B cell (primary cell): ENCODE measurements around the gene CNTN4. TPM values are rescaled to one million over a fixed set of nuclear protein-coding genes. Genes with fewer than 3 reads are reported as not detected.

Experiments
- ATAC-seq: fragments of 200-7000 bp; cut with Tn5 transposase; one replicate; pipeline ENCODE4 v1.10.0; 2021; ENCODE audit warnings: low read depth, mild to moderate bottlenecking, moderate number of reproducible peaks, moderate library complexity
- CTCF ChIA-PET: fragments of 350-600 bp; sonication (Branson Sonifier 250); formaldehyde crosslinking; loops from one replicate; lab custom pipeline; 2021; ENCODE audit warnings: antibody characterized with exemption, inconsistent platforms; lab: Charles Lee
- POLR2A ChIA-PET: fragments of 350-600 bp; sonication (Branson Sonifier 250); formaldehyde crosslinking; loops from one replicate; lab custom pipeline; 2021; ENCODE audit warnings: antibody characterized with exemption; lab: Charles Lee
- DNase-seq: peaks from one replicate; pipeline ENCODE4 v3.0.0; 2013
- H2AFZ ChIP-seq: 2 replicates; pipeline ENCODE4 v1.6.1; 2012; ENCODE audit warnings: mild to moderate bottlenecking, low read depth, low read length; ENCODE audit not compliant: insufficient read depth, poor library complexity, severe bottlenecking
- H3K27ac ChIP-seq, 2 donors: 1 replicate in 1 of 2; 2 replicates in 1 of 2; pipeline ENCODE4 v1.5.1; 2012 to 2013; ENCODE audit warnings: low read length in 2 of 2, mild to moderate bottlenecking in 2 of 2, moderate library complexity in 1 of 2
- H3K27me3 ChIP-seq, 4 experiments: fragments of 200-600 bp in 1 of 4; sonication (generic) in 1 of 4; replicated peaks in 1 of 4; 1 replicate in 2 of 4; 2 replicates in 2 of 4; pipeline versions ENCODE4 v1.6.1 to v1.7.0; 2013 to 2016; ENCODE audit warnings: low read length in 3 of 4, mild to moderate bottlenecking in 2 of 4, mixed read lengths in 1 of 4, moderate library complexity in 1 of 4; ENCODE audit not compliant: insufficient read depth in 4 of 4, control insufficient read depth in 3 of 4; ENCODE audit errors: control extremely low read depth in 1 of 4
- H3K36me3 ChIP-seq, 2 experiments: replicated peaks in 1 of 2; 1 replicate in 1 of 2; 2 replicates in 1 of 2; pipeline versions ENCODE4 v1.6.1 to v1.7.1; 2013; ENCODE audit warnings: low read length in 1 of 2; ENCODE audit not compliant: insufficient read depth in 2 of 2, control insufficient read depth in 1 of 2; ENCODE audit errors: control extremely low read depth in 1 of 2, extremely low read depth in 1 of 2
- H3K4me1 ChIP-seq, 2 donors: fragments of 200-600 bp in 1 of 2; sonication (generic) in 1 of 2; 1 replicate in 1 of 2; 2 replicates in 1 of 2; pipeline versions ENCODE4 v1.5.1 to v1.6.1; 2013 to 2017; ENCODE audit warnings: low read length in 2 of 2; ENCODE audit not compliant: control insufficient read depth in 2 of 2, insufficient read depth in 2 of 2
- H3K4me2 ChIP-seq: replicated peaks from 2 replicates; pipeline ENCODE3; 2012; ENCODE audit warnings: mild to moderate bottlenecking, low read depth, low read length; ENCODE audit not compliant: poor library complexity, severe bottlenecking
- H3K4me3 ChIP-seq, 5 experiments: fragments of 200-600 bp in 1 of 5; sonication (generic) in 1 of 5; 1 replicate in 3 of 5; 2 replicates in 2 of 5; pipeline versions ENCODE4 v1.5.1 to v1.7.0; 2011 to 2016; ENCODE audit warnings: low read length in 4 of 5, mild to moderate bottlenecking in 4 of 5, low read depth in 2 of 5, control low read depth in 1 of 5, moderate library complexity in 1 of 5; ENCODE audit not compliant: insufficient read depth in 1 of 5; ENCODE audit errors: control extremely low read depth in 1 of 5, extremely low read depth in 1 of 5
- H3K79me2 ChIP-seq: fragments of 200-600 bp; sonication (generic); one replicate; pipeline ENCODE4 v1.6.0; 2016; ENCODE audit warnings: low read length; ENCODE audit not compliant: control insufficient read depth, insufficient read depth
- H3K9ac ChIP-seq: fragments of 200-600 bp; sonication (generic); 2 replicates; pipeline ENCODE4 v1.6.1; 2017; ENCODE audit warnings: mild to moderate bottlenecking, low read length, moderate library complexity
- H3K9me3 ChIP-seq, 3 donors: one replicate each; pipeline versions ENCODE4 v1.6.1 to v1.7.1; 2013; ENCODE audit warnings: low read length in 2 of 3; ENCODE audit not compliant: control insufficient read depth in 2 of 3, insufficient read depth in 1 of 3; ENCODE audit errors: control extremely low read depth in 1 of 3
- H4K20me1 ChIP-seq: 2 replicates; pipeline ENCODE4 v1.6.0; 2012; ENCODE audit warnings: mild to moderate bottlenecking, low read length; ENCODE audit not compliant: insufficient read depth, control insufficient read depth, poor library complexity, severe bottlenecking
- H3K27ac Mint-ChIP-seq: one replicate; pipeline ENCODE4 v1.8.0; 2021; ENCODE audit warnings: mixed read lengths
- H3K27me3 Mint-ChIP-seq: one replicate; pipeline ENCODE4 v1.8.0; 2021; ENCODE audit warnings: mixed read lengths
- H3K4me1 Mint-ChIP-seq: one replicate; pipeline ENCODE4 v1.8.0; 2021; ENCODE audit warnings: mixed read lengths
- H3K4me3 Mint-ChIP-seq: one replicate; pipeline ENCODE4 v1.8.0; 2021; ENCODE audit warnings: mixed read lengths
- H3K9me3 Mint-ChIP-seq: one replicate; pipeline ENCODE4 v1.8.0; 2022; ENCODE audit warnings: mixed read lengths; ENCODE audit not compliant: insufficient read depth
- CTCF ChIP-seq: fragments of 200-600 bp; IDR thresholded peaks from one replicate; pipeline ENCODE4 v1.8.0; 2022; ENCODE audit warnings: antibody characterized with exemption, mild to moderate bottlenecking
- EZH2 ChIP-seq: IDR thresholded peaks from 2 replicates; pipeline ENCODE4 v1.6.1; 2012; ENCODE audit warnings: borderline replicate concordance, low read depth, mild to moderate bottlenecking, moderate library complexity, low read length; ENCODE audit not compliant: insufficient read depth, poor library complexity, severe bottlenecking
- WGBS: methylation state at CpG from one replicate; pipeline ENCODE4 v1.1.5; 2013; ENCODE audit warnings: missing lambda C conversion rate; ENCODE audit not compliant: insufficient coverage; 5-methylcytosine and 5-hydroxymethylcytosine counted together
- intact Hi-C: fragments of 100-400 bp; cut with micrococcal nuclease; formaldehyde crosslinking; loops from one replicate; pipeline ENCODE4 v1.10.0; 2022
- polyA plus RNA-seq: library from polyadenylated mRNA; depleted of rRNA; stranded (reverse); fragments of >200 nt; gene quantifications from 2 replicates; pipeline ENCODE4 v1.2.3, GENCODE V29; 2012
- total RNA-seq, 2 donors: library from RNA; stranded (reverse); fragments of 120-200 nt in 1 of 2; gene quantifications; 1 replicate in 1 of 2; 2 replicates in 1 of 2; pipeline versions ENCODE4 v1.2.3 to v1.2.4, GENCODE V29; 2013 to 2022

The CNTN4 gene
- total and polyA plus RNA-seq, 2 donors (not counting 1 experiment from before 2014, with no cell fraction given), result 0.05 TPM; not detected in 1

GRCh38 chr3:2677501-2677900 lies 578.8 kb downstream of the CNTN4 start:
- DNase-seq (no peak), ATAC-seq (no peak)
- no CpG with 5 or more reads among the region's 2 CpGs for WGBS
- Histone ChIP-seq H3K4me3 (no peak overlapping the region), H4K20me1 (no peaks in the 10 kb centered on the region), H3K9me3 (peaks cover 0 to 8% (median 0%) of the 10 kb centered on the region in 3 donors), H3K27ac (no peak overlapping the region), H3K9ac (no peak overlapping the region), H2AFZ (no peak overlapping the region), H3K36me3 (no peaks in the 10 kb centered on the region), H3K4me1 (no peaks in the 10 kb centered on the region), H3K79me2 (no peaks in the 10 kb centered on the region), H3K27me3 (no peaks in the 10 kb centered on the region), H3K4me2 (no peak overlapping the region)
- no peaks in the 10 kb centered on the region for H3K27me3 Mint-ChIP-seq
- H3K9me3 Mint-ChIP-seq, result no peaks in the 10 kb centered on the region
- POLR2A ChIA-PET, result no interaction called here
- no peaks in the 10 kb centered on the region for H3K4me1 Mint-ChIP-seq
- no peak overlapping the region for H3K4me3 Mint-ChIP-seq
- TF ChIP-seq EZH2 (no peak), CTCF (no peak)
- H3K27ac Mint-ChIP-seq, result no peak overlapping the region
- CTCF ChIA-PET, result no interaction called here
- intact Hi-C loops, result no loop called here

- Mint-ChIP-seq H3K27ac (no peak overlapping the region), H3K4me1 (no peaks in the 10 kb centered on the region), H3K9me3 (no peaks in the 10 kb centered on the region), H3K27me3 (no peaks in the 10 kb centered on the region), H3K4me3 (no peak overlapping the region)
- H3K4me1 ChIP-seq, result no peaks in the 10 kb centered on the region
- ChIA-PET POLR2A (no interaction called here), CTCF (no interaction called here)
- no peak for ATAC-seq
- H3K79me2 ChIP-seq, result no peaks in the 10 kb centered on the region
- H3K9me3 ChIP-seq, result peaks cover 0 to 3% (median 0%) of the 10 kb centered on the region in 3 donors
- H4K20me1 ChIP-seq, result no peaks in the 10 kb centered on the region
- no peaks in the 10 kb centered on the region for H3K27me3 ChIP-seq
- no peak overlapping the region for H2AFZ ChIP-seq
- WGBS, result no CpG with 5 or more reads among the region's 5 CpGs
- no peak for DNase-seq
- no peak overlapping the region for H3K4me3 ChIP-seq
- TF ChIP-seq CTCF, result no peak
- no peak for TF ChIP-seq EZH2
- H3K36me3 ChIP-seq, result no peaks in the 10 kb centered on the region
- H3K4me2 ChIP-seq, result no peak overlapping the region
- intact Hi-C loops, result no loop called here
- H3K9ac ChIP-seq, result no peak overlapping the region
- H3K27ac ChIP-seq, result no peak overlapping the region
These were observed 581.6 kb downstream of the CNTN4 start for GRCh38 chr3:2680236-2680635.
